ENCODE data around the gene ZDHHC19.
"Not testable (repeated sequence)": the region's sequence is repeated elsewhere in the genome, so short reads cannot be mapped to it uniquely, and the experiment has no call there.

ZDHHC19 gene

DNA sequence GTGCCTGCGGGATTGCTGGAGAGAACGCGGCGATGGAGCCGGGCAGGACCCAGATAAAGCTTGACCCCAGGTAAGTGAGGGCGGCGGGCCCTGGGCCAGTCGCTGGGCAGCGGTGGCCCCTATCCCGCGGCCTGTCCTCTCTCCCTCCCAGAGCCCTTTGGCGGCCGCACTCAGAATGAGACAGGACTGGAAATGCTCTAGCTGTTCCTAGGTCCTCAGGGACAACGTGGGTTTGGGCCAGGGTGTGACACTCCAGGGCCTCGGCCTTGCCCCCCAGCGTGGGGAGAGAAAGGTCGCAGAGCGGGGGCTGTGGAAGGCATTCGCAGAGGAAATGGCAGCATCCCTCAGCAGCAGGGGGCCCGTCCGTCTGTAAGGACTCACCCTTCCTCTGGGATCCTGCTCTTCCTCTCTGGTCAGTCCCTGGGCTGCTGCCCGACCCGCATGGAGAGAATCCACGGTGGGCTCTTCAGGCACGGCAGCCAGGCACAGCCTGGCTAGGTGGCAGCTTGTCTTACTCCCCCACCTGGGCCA, 5.5 kb upstream of the ZDHHC19 start:
- TF ChIP-seq, protein P1, sequence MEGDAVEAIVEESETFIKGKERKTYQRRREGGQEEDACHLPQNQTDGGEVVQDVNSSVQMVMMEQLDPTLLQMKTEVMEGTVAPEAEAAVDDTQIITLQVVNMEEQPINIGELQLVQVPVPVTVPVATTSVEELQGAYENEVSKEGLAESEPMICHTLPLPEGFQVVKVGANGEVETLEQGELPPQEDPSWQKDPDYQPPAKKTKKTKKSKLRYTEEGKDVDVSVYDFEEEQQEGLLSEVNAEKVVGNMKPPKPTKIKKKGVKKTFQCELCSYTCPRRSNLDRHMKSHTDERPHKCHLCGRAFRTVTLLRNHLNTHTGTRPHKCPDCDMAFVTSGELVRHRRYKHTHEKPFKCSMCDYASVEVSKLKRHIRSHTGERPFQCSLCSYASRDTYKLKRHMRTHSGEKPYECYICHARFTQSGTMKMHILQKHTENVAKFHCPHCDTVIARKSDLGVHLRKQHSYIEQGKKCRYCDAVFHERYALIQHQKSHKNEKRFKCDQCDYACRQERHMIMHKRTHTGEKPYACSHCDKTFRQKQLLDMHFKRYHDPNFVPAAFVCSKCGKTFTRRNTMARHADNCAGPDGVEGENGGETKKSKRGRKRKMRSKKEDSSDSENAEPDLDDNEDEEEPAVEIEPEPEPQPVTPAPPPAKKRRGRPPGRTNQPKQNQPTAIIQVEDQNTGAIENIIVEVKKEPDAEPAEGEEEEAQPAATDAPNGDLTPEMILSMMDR (conservative IDR thresholded peaks at IDR 0.05): no peak
- TF ChIP-seq ZFX (IDR thresholded peaks at IDR 0.05): no peak
- H3K27ac ChIP-seq: peak overlapping the region; percentile 36

GRCh38 chr3:196216089-196216564, 4.9 kb upstream of the ZDHHC19 start, which contains the start of gene SLC51A:
Gene SLC51A, plus strand, starts transcription at chr3:196216534. Its CDS starts 179 bp downstream, at chr3:196216713.
- TF ChIP-seq, protein P1 (conservative IDR thresholded peaks at IDR 0.05): no peak
- no peak for TF ChIP-seq ZFX (IDR thresholded peaks at IDR 0.05)
- peak within 1 kb of the TSS; percentile 36 for H3K27ac ChIP-seq

DNA sequence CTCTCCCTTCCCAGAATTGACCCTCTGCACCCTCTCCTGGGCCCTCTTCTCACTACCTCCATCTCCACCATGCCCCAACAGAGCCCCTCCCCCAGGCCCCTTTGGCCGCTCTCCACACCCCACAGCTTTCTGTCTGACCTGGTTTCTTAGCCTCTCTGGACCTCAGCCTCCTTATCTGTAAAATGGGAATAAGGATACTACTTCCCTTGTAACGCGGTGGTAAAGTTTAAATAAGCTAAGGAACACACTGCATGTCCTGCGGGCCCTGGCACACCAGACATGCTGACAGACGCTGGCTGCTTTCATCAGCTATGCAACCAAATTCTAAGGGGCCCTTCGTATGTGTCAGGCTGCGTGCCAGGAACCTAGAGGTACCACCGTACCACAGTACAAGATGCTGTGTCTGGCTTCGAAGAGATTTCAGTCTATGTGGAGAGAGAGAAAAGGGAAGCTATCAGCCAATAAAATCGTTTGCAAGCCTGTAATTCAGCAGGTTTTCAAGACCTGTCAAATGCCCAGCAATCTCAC, 4.4 kb upstream of the ZDHHC19 start:
- peak overlapping the region; percentile 36; the same call in 1 of the 2 replicates for H3K27ac ChIP-seq
- TF ChIP-seq, protein P1 (conservative IDR thresholded peaks at IDR 0.05): no peak
- TF ChIP-seq ZFX (IDR thresholded peaks at IDR 0.05): no peak

DNA sequence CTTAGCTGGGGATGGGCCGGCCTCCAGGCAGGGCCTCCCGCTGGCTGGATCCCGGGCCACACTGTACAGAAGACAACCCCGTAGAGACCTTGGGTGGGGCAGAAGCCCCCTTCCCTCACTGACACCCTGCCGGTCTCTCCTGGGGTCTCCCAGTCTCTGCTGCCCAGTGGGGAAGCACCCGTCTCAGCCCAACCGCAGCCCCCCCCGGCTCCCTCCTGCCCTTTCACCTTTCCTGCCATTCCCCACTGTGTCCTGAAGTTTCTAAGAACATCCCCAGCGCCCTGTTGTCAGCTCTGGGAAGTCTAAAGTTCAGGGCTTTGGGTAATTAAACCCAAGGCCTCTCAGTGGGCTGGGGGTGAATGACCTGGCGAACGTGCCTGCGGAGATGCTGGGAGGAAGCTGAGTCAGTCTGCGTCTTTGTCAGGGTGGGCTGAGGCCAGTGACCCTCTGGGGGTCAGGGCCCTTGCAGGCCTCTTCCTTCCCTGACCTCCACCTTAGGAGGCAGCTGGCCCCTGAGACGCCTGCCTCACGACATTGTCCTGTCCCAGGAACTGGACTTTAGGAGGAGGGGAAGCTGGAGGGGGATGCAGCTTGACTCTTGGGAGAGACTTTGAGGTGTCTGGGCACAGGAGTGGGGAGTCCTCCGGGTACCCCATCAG, 3.7 kb upstream of the ZDHHC19 start:
- no peak overlapping the region for H3K27ac ChIP-seq
- TF ChIP-seq, protein P1 (conservative IDR thresholded peaks at IDR 0.05): no peak
- no peak for TF ChIP-seq ZFX (IDR thresholded peaks at IDR 0.05)

GRCh38 chr3:196209944-196210672, 1.1 kb downstream of the ZDHHC19 start:
- H3K27ac ChIP-seq: not testable (repeated sequence)

DNA sequence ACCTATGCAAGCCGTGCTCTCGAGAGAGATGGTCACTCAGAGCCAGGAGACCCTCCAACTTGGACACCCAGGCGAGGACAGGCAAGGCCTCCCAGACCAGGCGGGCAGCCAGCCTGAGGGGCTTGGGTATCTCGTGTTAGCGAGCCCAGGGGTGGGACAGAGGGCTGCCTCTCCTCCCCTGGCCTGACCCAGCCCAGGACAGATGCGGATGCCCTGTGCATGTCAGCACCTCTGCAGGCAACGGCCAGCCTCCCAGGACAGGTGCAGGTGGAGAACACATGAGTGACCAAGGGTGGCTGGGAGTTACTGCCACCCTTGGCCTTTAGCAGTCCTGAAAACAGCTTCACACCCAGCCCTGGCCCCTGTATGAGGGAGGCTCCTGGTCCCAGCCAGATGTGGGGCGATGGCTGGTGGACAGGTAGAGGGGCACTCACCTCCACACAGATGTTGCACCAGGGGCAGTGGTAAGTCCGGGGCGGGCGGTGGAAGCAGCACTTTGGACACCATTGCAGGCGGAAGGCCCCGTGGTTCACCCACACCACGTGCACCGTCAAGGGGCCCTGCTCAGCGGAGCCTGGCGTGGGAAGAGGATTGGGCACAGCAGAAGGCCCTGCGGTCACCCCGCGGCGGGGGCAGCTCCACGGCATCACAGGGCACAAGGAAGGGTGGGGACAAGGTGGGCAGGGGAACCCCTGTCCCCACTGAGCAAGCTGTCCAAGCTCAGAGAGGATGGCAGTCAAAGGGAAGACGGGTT, 2.1 kb downstream of the ZDHHC19 start:
- no peak overlapping the region for H3K27ac ChIP-seq
- TF ChIP-seq ZFX (IDR thresholded peaks at IDR 0.05): no peak
- TF ChIP-seq, protein P1 (conservative IDR thresholded peaks at IDR 0.05): no peak

GRCh38 chr3:196207833-196208607, 3.2 kb downstream of the ZDHHC19 start:
- no peak overlapping the region for H3K27ac ChIP-seq
- no peak for TF ChIP-seq ZFX (IDR thresholded peaks at IDR 0.05)
- TF ChIP-seq, protein P1 (conservative IDR thresholded peaks at IDR 0.05): no peak
